Fibroblast of pulmonary artery (primary cell): ENCODE measurements around the gene FXYD2.

Experiments
- DNase-seq: peaks from one replicate; pipeline ENCODE4 v3.0.0-alpha.2; 2010; ENCODE audit warnings: low read depth
- H3K4me3 ChIP-seq: replicated peaks from 2 replicates; pipeline ENCODE4 v1.5.1; 2011; ENCODE audit warnings: low read depth, mild to moderate bottlenecking, control low read depth, low read length, moderate library complexity
- CTCF ChIP-seq: IDR thresholded peaks from 2 replicates; pipeline ENCODE4 v1.5.1; 2011; ENCODE audit warnings: mild to moderate bottlenecking, control low read depth, low read length, inconsistent platforms; ENCODE audit errors: missing control alignments

FXYD2 gene

GRCh38 chr11:117830674-117831351 is 6.3 kb upstream of the FXYD2 start:
- no peak for DNase-seq
- no peak overlapping the region for H3K4me3 ChIP-seq
- no peak for TF ChIP-seq CTCF

- TF ChIP-seq CTCF, result no peak
- DNase-seq, result no peak
- H3K4me3 ChIP-seq, result no peak overlapping the region
Measured at GRCh38 chr11:117830072-117830471, 5.5 kb upstream of the FXYD2 start.

- DNase-seq, result no peak
Measured at GRCh38 chr11:117829369-117829725, 4.8 kb upstream of the FXYD2 start.

GRCh38 chr11:117828611-117829368 is 4.2 kb upstream of the FXYD2 start:
- peak; percentile 54 for DNase-seq
- H3K4me3 ChIP-seq, result no peak overlapping the region
- no peak for TF ChIP-seq CTCF

More at GRCh38 chr11:117829369-117829725, 4.8 kb upstream of the FXYD2 start:
- TF ChIP-seq CTCF, result no peak
- no peak overlapping the region for H3K4me3 ChIP-seq

GRCh38 chr11:117827521-117828511 is 3.3 kb upstream of the FXYD2 start:
- H3K4me3 ChIP-seq, result no peak overlapping the region
- TF ChIP-seq CTCF, result no peak
- no peak for DNase-seq

GRCh38 chr11:117826832-117827231 is 2.3 kb upstream of the FXYD2 start:
- no peak for TF ChIP-seq CTCF
- DNase-seq, result no peak
- no peak overlapping the region for H3K4me3 ChIP-seq
